GM18520 (cell line): ENCODE data around the gene UPK3B.
"Not testable (repeated sequence)": the region's sequence is repeated elsewhere in the genome, so short reads cannot be mapped to it uniquely, and the experiment has no call there.

Experiments
- ATAC-seq: cut with Tn5 transposase; IDR thresholded peaks from one replicate; pipeline ENCODE4 v1.9.1; 2021; ENCODE audit not compliant: unreplicated experiment

Gene UPK3B

DNA sequence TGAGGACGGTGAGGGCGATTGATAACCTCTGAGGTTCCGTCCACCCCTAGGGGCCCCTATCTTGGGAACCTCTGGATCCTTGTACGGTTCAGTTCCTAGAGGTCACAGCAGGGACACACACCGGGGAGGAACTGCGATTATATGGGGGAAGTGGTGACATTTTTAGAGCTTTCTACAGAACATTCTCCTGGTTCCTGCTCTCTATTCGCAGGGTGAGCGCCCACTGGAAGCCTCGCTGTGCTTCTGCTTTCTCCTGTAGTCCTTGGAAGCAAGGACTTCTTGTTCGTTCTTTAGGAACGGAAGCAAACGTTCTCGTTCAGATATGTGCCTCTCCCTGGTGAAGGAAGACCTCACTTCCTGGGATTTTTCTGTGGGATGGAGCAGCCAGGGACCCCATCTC, 22.4 kb upstream of the UPK3B start:
- not testable (repeated sequence) for ATAC-seq

DNA sequence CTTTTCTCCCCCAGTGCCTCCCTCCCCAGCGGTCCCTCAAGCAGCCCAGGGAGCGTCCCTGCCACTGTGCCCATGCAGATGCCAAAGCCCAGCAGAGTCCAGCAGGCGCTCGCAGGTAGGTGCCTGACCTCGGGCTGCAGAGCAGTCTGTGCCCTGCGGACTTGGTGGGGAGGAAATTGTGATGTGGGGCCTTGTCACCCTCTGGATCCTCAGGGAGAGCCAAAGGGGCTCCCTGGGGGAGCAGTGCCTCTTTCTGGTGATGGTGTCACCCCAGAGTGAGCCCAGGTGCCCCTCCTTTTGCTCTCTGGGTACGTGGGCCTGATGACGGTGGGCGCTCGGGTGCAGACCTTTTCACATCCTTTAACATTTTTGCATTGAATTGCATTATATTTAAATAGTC, 18.2 kb upstream of the UPK3B start:
- ATAC-seq, result not testable (repeated sequence)

DNA sequence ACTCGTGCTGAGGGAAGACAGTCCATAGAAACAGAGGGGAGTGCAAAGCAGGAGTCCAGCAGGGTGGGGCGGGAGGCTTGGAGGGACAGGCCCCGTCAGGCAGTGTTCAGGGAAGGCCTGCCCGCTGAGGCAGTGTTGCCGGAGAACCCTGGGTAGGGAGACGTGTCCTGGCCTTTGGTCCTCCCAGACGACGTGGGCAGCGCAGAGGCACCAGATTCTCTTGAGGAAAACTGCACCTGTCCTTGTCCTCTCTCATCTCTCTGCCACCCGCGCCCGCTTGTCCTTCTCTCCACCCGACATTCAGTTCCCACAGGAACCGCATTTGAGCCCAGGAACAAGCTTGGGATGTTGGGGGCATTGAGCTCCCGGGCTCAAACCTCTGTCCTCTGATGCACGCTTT, 14.6 kb upstream of the UPK3B start:
- ATAC-seq, result not testable (repeated sequence)

DNA sequence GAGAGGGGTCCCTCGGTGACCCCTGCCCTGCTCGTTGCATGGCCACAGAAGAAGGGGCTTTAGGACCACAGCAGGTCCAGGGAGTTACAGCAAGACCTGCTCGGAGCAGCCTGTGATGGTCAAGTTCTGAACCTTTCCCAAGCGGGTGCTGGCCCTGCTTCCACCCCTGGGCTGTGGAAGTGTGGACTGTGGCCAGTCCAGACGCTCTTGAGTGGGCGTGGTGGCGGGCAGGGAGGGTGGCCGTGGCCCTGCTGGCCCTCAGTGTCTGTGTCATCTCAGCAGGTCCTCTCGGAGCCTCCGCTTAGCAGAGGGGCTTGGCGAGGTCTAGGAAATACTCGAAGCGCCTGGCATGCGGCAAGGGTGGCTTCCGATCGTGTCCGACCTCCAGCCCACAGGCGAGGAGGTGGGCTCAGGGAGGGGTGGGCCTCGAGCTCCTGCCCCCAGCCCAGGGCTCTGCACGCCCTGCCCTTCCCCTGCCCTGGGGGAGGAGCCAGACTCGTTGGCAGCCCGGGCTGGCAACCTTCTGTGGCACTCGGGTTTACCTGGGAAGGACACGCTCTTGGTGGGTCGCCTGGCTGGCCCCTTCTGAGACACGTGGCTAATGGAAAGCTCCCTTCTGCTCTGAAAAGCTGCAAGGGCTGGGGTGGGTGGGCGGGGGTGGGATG, 12.3 kb upstream of the UPK3B start:
- ATAC-seq, result not testable (repeated sequence)

DNA sequence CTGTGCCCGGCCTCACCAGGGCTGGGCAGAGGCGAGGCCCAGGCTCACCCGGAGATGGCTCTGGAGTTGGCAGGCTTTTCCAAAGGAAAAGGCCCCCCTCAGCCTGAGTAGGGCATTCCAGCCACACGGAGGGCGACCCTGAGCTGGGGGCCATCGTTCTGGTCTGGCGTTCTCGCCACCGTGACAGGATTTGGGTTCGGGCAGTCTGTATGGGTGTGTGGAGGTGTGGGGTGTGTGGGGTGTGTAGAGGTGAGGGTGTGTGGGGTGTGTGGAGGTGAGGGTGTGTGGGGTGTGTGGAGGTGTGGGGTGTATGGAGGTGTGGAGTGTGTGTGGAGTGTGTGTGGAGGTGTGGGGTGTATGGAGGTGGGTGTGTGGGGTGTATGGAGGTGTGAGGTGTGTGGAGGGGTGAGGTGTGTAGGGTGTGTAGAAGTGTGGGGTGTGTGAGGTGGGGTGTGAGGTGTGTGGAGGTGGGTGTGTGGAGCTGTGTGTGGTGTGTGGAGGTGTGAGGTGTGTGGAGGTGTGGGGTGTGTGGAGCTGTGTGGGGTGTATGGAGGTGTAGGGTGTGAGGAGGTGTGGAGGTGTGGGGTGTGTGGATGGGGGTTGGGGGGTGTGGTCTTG, 11.7 kb upstream of the UPK3B start:
- ATAC-seq, result not testable (repeated sequence)

DNA sequence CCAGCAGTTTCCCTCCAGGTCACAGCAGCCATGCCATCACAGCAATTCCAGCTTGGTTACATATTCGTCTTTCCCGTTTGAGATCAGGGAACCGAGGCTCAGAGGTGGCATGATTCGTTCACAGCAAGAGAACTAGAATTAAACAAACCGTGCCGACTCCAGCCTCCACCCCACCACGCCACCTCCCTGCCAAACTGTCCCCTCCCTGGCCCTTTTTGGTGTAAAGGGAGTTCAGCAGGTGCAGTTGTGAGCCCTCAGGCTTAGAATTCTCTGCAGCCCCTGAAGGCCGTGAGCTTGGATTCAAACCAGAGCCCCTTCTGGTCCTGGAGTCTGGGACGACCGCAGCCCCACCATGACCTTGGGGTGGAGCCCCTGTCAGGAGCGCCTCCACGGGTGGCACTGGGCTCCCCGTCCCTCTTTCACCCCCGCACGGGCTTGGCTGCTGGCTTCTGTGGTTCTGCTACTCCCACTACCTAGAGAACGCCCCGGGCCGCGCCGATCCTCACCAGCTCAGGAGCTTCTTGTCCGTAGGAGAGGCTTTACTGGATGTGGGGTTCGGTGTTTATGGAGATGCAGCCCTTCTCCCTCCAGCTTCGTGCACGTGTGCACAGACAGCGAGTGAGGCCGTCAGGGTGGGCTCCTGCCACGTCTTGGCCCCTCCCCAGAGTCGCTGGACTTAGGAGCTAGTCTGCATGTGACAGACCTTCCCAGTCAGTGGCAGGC, 11.0 kb upstream of the UPK3B start:
- not testable (repeated sequence) for ATAC-seq

DNA sequence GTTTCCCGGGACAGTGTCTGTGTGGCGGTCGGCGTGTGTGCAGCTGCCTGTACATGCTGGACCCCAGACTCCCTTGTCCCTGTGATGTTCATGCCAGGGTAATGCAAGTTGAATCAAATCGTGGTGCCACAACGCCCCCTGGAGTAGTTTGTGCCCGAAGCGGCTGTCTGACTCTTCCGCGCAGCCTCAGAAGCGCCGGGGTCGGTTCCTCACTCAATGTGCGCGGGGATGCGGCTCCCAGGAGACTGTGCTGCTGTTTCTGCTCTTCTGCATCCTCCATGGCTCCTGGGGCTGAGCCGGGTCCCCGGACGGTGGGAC, 10.5 kb upstream of the UPK3B start:
- not testable (repeated sequence) for ATAC-seq

DNA sequence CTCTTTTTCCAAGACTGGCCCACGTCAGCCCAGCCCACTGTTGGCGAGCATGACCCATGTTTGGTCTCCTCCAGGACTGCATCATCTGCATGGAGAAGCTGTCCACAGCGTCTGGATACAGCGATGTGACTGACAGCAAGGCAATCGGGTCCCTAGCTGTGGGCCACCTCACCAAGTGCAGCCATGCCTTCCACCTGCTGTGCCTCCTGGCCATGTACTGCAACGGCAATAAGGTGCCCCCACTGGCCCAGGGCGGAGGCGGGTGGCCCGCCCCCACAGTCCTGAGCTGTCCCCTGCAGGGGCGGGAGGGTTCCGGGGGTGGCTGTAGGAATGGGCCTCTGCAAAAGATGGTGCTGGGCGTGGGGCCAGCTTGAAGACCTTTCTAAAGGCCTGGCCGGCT, 8.1 kb upstream of the UPK3B start:
- not testable (repeated sequence) for ATAC-seq

DNA sequence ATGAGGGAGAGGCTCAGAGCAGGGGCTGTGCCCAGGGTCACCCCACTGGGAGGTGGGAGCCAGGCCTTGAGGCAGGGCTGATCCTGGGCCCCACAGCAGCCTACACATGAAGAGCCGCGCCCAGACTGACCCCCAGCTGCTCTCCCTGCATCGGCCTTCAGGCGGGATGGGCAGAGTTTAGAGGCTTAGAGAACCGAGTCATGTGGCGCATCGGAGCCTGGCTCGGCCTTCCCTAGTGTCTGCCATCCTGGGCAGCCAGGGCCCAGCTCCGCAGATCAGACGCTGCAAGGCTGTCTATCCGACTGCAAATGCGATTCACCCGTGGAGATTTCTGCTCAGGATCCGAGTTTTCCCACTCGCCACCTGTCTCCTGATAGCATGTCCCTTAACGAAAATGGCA, 7.5 kb upstream of the UPK3B start:
- not testable (repeated sequence) for ATAC-seq

DNA sequence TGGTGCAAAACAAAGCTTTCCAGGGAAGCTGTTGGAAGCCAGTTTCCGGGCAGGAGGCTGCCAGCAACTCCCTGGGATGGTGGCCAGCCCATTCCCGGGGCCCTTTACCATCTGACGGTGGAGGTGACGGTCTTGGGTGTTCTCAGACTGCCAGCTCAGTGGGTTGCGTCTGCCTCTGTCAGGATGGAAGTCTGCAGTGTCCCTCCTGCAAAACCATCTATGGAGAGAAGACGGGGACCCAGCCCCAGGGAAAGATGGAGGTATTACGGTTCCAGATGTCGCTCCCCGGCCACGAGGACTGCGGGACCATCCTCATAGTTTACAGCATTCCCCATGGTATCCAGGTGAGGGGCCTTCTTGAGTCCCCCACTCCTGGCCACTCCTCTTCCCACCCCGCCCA, 7.1 kb upstream of the UPK3B start:
- not testable (repeated sequence) for ATAC-seq

DNA sequence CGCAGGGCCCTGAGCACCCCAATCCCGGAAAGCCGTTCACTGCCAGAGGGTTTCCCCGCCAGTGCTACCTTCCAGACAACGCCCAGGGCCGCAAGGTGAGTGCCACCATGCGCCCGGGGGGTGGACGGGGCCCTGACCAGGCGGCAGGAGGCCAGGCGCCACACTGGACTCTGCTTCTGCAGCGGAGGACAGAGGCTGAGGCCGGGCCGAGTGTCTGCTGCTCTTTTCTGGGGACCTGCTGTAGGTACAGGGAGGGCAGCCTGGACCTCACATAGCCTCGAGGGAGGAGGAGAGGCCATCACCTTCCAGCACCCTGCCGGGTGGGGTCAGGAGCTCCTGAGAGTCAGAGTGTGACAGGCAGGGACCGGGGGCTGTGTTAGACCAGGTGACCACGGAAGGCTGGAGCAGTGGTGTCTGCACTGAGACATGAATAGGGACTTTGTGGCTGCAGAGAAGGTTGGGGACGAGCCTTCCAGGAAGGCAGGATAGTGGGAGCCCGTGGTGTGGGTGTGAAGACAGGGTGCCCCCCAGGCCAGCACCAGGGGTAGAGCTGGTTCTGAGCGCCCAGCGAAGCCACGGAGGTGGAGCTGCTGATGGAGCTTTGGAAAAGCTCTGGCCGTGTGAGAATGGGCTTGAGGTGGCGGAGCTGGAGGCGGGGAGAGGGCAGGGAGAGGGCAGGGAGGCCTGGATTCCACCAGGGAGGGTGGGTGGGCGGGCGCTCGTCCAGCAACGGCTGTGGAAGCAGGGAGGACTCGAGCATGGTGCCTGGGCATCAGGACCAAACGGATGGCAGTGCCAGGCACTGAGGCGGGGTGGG, 5.8 kb upstream of the UPK3B start:
- ATAC-seq, result not testable (repeated sequence)

DNA sequence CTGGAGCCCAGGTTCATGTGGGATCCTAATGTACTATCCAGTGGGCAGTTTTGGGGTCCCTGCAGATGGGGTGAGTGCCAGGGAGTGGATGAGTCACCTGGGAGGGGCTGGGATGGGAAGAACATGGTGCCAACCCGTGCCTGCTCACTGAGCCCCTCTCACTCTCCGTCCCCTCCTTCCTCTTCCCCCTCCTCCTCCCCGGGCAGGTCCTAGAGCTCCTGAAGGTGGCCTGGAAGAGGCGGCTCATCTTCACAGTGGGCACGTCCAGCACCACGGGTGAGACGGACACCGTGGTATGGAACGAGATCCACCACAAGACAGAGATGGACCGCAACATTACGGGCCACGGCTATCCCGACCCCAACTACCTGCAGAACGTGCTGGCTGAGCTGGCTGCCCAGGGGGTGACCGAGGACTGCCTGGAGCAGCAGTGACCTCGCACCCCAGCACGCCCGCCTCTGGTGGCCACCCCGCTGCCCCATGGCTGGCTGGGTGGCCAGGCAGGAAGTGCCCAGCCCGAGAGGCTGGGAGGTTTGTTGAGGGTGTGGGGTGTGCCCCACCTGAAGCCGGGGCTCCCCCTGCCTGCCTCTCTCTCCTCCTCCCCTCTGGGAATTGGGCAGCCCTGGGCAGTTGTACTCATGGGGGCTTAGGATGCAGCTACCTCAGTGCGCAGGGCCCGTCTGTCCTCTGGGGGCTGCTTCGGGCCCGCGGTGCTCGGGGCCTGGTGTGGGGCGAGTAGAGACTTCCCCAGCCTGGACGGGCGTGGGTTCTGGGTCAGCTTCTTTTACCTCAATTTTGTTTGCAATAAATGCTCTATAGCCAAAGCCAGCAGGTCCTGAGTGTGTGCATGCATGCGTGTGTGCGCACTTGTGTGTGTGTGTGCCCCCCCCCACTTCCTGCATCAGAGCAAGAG, 4.9 kb upstream of the UPK3B start:
- ATAC-seq, result no peak

DNA sequence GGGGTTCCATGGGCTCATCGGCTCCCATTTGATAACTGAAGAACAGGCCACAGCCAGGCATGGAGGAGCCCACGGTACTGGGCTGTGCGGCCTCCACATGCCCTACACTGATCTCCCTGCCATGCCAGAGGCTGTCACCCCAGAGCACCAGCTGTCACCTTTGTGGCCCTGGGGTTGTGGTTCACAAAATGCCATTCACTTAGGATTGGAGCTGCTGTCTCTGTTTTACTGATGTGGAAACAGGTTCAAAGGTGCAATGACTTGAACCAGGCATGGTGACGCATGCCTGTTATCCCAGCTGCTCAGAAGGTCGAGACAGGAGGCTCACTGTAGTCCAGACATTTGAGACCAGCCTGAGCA, 4.3 kb upstream of the UPK3B start:
- no peak for ATAC-seq

DNA sequence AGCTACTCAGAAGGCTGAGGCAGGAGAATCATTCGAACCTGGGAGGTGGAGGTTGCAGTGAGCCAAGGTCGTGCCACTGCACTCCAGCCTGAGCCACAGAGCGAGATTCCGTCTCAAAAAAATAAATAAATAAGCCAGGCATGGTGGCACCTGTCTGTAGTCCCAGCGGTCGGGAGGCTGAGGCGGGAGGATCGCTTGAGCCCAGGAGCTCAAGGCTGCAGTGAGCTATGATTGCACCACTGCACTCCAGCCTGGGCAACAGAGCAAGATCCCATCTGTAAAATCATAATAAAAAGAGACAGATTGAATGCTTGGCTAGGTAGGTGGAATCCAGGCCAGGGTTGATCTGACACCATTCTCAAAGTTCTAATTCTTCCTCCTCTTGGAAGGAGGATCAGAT, 3.7 kb upstream of the UPK3B start:
- not testable (repeated sequence) for ATAC-seq

DNA sequence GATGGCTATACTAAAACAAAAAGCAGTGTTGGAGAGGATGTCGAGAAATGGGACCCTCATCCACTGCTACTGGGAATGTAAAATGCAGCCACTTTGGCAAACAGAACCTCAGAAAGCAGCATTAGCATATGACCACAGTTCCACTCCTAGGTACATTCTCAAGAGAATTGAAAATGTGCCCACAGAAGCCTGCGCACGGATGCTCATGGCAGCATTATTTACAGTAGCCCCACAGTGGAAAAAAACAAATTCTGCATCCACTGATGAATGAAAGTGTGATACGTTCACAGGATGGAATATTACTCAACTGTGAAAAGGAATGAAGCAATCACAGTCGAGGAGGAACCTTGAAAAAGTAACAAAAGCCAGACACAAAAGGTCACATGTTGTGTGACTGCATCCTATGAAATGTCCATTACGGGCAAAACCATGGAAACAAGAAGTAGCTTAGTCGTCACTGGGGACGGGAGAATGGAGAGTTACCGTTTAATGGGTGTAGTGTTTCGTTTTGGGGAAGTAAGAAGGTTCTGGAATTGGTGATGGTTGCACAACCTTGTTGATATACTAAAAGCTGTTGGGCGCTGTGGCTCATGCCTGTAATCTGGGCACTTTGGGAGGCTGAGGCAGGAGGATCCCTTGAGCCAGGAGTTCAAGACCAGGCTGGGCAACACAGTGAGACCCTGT, 2.5 kb upstream of the UPK3B start:
- ATAC-seq, result no peak

DNA sequence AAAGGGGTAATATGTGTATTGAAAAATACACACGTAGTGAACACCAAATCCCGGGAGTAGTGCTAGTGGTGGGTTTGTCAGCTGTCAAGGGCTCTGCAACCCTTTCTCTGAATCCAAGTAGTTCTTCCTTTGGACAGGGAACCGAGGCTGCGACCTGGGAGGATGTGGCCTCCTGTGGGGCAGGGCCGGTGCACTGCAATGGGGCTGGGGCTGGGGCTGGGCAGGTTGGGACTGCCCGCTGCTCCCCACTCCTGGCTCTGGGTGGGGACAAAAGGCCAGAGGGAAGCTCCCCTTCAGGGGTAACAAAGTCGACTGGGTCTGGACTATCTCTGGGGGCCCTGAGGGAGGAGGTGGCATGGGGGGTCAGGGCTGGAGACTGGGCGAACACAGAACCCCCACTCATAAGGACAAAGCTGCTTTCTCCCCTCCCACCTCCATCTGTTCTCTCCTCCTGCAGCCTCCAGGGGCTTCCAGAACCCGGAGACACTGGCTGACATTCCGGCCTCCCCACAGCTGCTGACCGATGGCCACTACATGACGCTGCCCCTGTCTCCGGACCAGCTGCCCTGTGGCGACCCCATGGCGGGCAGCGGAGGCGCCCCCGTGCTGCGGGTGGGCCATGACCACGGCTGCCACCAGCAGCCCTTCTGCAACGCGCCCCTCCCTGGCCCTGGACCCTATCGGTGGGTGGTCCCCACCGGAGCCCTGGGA, 1.0 kb downstream of the UPK3B start:
- ATAC-seq, result not testable (repeated sequence)

DNA sequence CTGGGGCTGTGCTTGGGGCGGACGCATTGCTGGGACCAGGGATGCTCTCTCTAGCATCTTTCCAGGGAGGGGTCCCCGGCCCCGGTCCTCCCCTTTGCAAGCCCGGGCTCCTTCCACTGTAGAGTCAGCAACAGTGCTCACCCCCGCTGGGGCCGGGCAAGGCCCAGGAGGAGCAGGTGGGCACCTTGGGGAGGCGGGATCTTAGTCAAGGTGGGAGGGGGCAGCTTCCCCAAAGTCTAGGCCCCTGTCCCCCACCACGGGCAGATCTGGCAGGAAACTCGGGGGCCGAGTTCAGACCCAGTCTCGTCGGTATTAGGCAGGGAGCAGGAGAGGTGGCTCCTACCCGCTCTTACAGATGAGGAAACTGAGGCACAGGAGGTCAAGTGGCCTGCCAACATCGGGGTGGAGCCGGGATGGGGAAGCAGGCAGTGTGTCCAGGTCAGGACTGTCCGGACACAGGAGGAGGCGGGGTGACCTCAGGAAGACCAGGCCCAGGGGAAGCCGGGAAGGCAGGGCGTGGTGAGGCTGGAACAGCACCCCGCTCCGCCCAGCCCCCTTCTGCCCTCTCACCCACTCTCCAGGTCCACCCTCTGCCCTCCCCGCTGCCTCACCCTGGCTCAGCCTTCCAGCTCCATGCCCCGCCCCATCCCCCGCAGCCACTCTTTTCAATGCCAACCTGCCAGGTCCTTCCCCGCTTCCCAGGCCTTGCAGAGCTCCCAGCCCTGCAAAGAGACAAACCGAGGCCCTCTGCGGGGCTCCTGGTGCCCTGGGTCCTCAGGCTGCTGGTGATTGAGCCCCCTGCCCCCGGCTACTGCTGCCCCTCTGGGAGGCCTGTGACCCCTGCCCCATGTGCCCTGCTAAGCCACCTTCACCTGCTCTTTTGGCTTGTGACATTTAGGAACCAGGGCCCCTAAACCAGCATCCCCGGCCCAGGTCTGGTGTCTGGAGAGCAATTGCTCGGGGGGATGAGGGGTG, 1.8 kb downstream of the UPK3B start:
- ATAC-seq, result not testable (repeated sequence)
